Stimulated activated CD8-positive, alpha-beta memory T cell treated with anti-CD3 and anti-CD28 coated beads, Interleukin-12 subunit alpha, Interleukin-12 subunit beta, amount 100 ng/mL, for 1 hour (primary cell): ENCODE data around the gene PDE3B.
"Not testable (repeated sequence)": the region's sequence is repeated elsewhere in the genome, so short reads cannot be mapped to it uniquely, and the experiment has no call there.

Experiments used
- DNase-seq: peaks from one replicate; pipeline ENCODE4 v3.0.0-alpha.2; 2020; ENCODE audit warnings: low read depth

The PDE3B gene

GRCh38 chr11:14643697-14644225 is at the start of gene PDE3B:
PDE3B (plus strand) TSS chr11:14643804; CDS start chr11:14644076, 272 bp downstream.
- peak; percentile 53 for DNase-seq

- DNase-seq = not testable (repeated sequence)
These were observed 48.3 kb upstream of the PDE3B start for GRCh38 chr11:14595261-14595660.

- no peak for DNase-seq
These were observed 35.9 kb upstream of the PDE3B start for GRCh38 chr11:14607713-14608112.

- no peak for DNase-seq
These were observed 33.7 kb upstream of the PDE3B start for GRCh38 chr11:14609902-14610301.

- no peak for DNase-seq
These were observed 31.7 kb upstream of the PDE3B start for GRCh38 chr11:14611939-14612338.

- no peak for DNase-seq
These were observed 30.9 kb upstream of the PDE3B start for GRCh38 chr11:14612694-14613093.

GRCh38 chr11:14614091-14614622 is 29.4 kb upstream of the PDE3B start:
- no peak for DNase-seq

GRCh38 chr11:14617241-14618027 is 26.2 kb upstream of the PDE3B start:
- no peak for DNase-seq

- DNase-seq = no peak
These were observed 25.5 kb upstream of the PDE3B start for GRCh38 chr11:14618060-14618459.

GRCh38 chr11:14619603-14620531 is 23.7 kb upstream of the PDE3B start:
- DNase-seq = no peak

GRCh38 chr11:14622223-14622954 is 21.2 kb upstream of the PDE3B start:
- no peak for DNase-seq

- DNase-seq = no peak
These were observed 20.6 kb upstream of the PDE3B start for GRCh38 chr11:14623036-14623435.

GRCh38 chr11:14625586-14626205 is 17.9 kb upstream of the PDE3B start:
- no peak for DNase-seq

GRCh38 chr11:14626650-14627049 is 17.0 kb upstream of the PDE3B start:
- DNase-seq = no peak

- not testable (repeated sequence) for DNase-seq
These were observed 9.9 kb upstream of the PDE3B start for GRCh38 chr11:14633506-14634224.

GRCh38 chr11:14634813-14635212 is 8.8 kb upstream of the PDE3B start:
- no peak for DNase-seq

GRCh38 chr11:14635546-14635945 is 8.1 kb upstream of the PDE3B start:
- DNase-seq = no peak

GRCh38 chr11:14636119-14636518 is 7.5 kb upstream of the PDE3B start:
- DNase-seq = no peak

- DNase-seq = no peak
These were observed 5.7 kb upstream of the PDE3B start for GRCh38 chr11:14637868-14638409.

- DNase-seq = no peak
These were observed 5.0 kb upstream of the PDE3B start for GRCh38 chr11:14638561-14638960.
